Mesenchymal stem cell (in vitro differentiated cells and primary cell): ENCODE results near the gene MRPS24.

Experiments
- DNase-seq: peaks from one replicate; pipeline ENCODE4 v3.0.0-alpha.2; 2013
- H2AFZ ChIP-seq: one replicate; pipeline ENCODE4 v1.6.1; 2013; ENCODE audit warnings: low read depth, mild to moderate bottlenecking, control low read depth, inconsistent platforms, low read length, moderate library complexity
- H2AK5ac ChIP-seq: 2 replicates; pipeline ENCODE4 v1.6.1; 2013; ENCODE audit warnings: low read length, moderate library complexity, mild to moderate bottlenecking, inconsistent platforms; ENCODE audit not compliant: severe bottlenecking
- H2BK120ac ChIP-seq: one replicate; pipeline ENCODE4 v1.6.1; 2013; ENCODE audit warnings: low read depth, mild to moderate bottlenecking, inconsistent platforms, low read length, moderate library complexity
- H2BK12ac ChIP-seq, 2 experiments: one replicate each; pipeline ENCODE4 v1.6.1; 2013; ENCODE audit warnings: inconsistent platforms in 2 of 2, low read length in 2 of 2, mild to moderate bottlenecking in 2 of 2, moderate library complexity in 2 of 2, control low read depth in 1 of 2
- H2BK15ac ChIP-seq: one replicate; pipeline ENCODE4 v1.6.1; 2013; ENCODE audit warnings: mild to moderate bottlenecking, low read depth, inconsistent platforms; ENCODE audit not compliant: poor library complexity, severe bottlenecking
- H2BK5ac ChIP-seq: 2 replicates; pipeline ENCODE4 v1.6.1; 2013; ENCODE audit warnings: low read depth, mild to moderate bottlenecking, low read length, control low read depth, inconsistent platforms; ENCODE audit not compliant: poor library complexity, severe bottlenecking
- H3K14ac ChIP-seq, 2 experiments: one replicate each; pipeline ENCODE4 v1.6.1; 2013; ENCODE audit warnings: inconsistent platforms in 2 of 2, low read length in 2 of 2, control low read depth in 1 of 2, mild to moderate bottlenecking in 1 of 2, moderate library complexity in 1 of 2
- H3K18ac ChIP-seq, 2 experiments: one replicate each; pipeline ENCODE4 v1.6.1; 2013; ENCODE audit warnings: inconsistent platforms in 2 of 2, low read length in 2 of 2, control low read depth in 1 of 2, low read depth in 1 of 2, mild to moderate bottlenecking in 1 of 2
- H3K23ac ChIP-seq, 2 experiments: one replicate each; pipeline ENCODE4 v1.6.1; 2013; ENCODE audit warnings: inconsistent platforms in 2 of 2, low read length in 2 of 2, mild to moderate bottlenecking in 2 of 2, moderate library complexity in 2 of 2, control low read depth in 1 of 2
- H3K27ac ChIP-seq: 2 replicates; pipeline ENCODE4 v1.5.1; 2013; ENCODE audit warnings: mild to moderate bottlenecking, moderate library complexity, low read length, control low read depth, inconsistent platforms; ENCODE audit not compliant: poor library complexity, severe bottlenecking
- H3K27me3 ChIP-seq, 2 experiments: 2 replicates each; pipeline versions ENCODE4 v1.6.1 to v1.7.0; 2013; ENCODE audit warnings: low read length in 2 of 2, mild to moderate bottlenecking in 2 of 2, moderate library complexity in 2 of 2, control low read depth in 1 of 2, inconsistent platforms in 1 of 2; ENCODE audit not compliant: control insufficient read depth in 1 of 2, insufficient read depth in 1 of 2
- H3K36me3 ChIP-seq, 2 experiments: 2 replicates each; pipeline versions ENCODE4 v1.6.1 to v1.7.0; 2013; ENCODE audit warnings: low read length in 2 of 2, control low read depth in 1 of 2, inconsistent platforms in 1 of 2, low read depth in 1 of 2, mild to moderate bottlenecking in 1 of 2; ENCODE audit not compliant: insufficient read depth in 2 of 2, control insufficient read depth in 1 of 2
- H3K4ac ChIP-seq, 2 experiments: one replicate each; pipeline ENCODE4 v1.6.1; 2013; ENCODE audit warnings: inconsistent platforms in 2 of 2, low read length in 2 of 2, mild to moderate bottlenecking in 2 of 2, moderate library complexity in 2 of 2, control low read depth in 1 of 2, low read depth in 1 of 2
- H3K4me1 ChIP-seq: 2 replicates; pipeline ENCODE4 v1.6.1; 2013; ENCODE audit warnings: low read depth, low read length, control low read depth; ENCODE audit not compliant: control insufficient read depth, insufficient read depth
- H3K4me2 ChIP-seq: 2 replicates; pipeline ENCODE4 v1.6.1; 2013; ENCODE audit warnings: low read length, mild to moderate bottlenecking, inconsistent platforms; ENCODE audit not compliant: poor library complexity, severe bottlenecking
- H3K4me3 ChIP-seq, 2 experiments: 2 replicates each; pipeline versions ENCODE4 v1.5.1 to v1.7.0; 2013; ENCODE audit warnings: low read length in 2 of 2, mild to moderate bottlenecking in 2 of 2, control low read depth in 1 of 2, low read depth in 1 of 2; ENCODE audit not compliant: insufficient read depth in 1 of 2
- H3K79me1 ChIP-seq: replicated peaks from 2 replicates; pipeline ENCODE4 v1.6.1; 2013; ENCODE audit warnings: mild to moderate bottlenecking, control low read depth, low read length, inconsistent platforms; ENCODE audit not compliant: poor library complexity, severe bottlenecking
- H3K9ac ChIP-seq: 2 replicates; pipeline ENCODE4 v1.7.0; 2013; ENCODE audit warnings: mild to moderate bottlenecking, low read length, moderate library complexity
- H3K9me3 ChIP-seq: 2 replicates; pipeline ENCODE4 v1.7.0; 2013; ENCODE audit warnings: mild to moderate bottlenecking, low read length; ENCODE audit not compliant: control insufficient read depth
- H4K8ac ChIP-seq: one replicate; pipeline ENCODE4 v1.6.1; 2013; ENCODE audit warnings: inconsistent platforms, mild to moderate bottlenecking, low read length, moderate library complexity
- H4K91ac ChIP-seq: one replicate; pipeline ENCODE4 v1.6.1; 2013; ENCODE audit warnings: mild to moderate bottlenecking, low read length, inconsistent platforms
- WGBS: methylation state at CpG from one replicate; pipeline ENCODE4 v1.1.7; 2013; ENCODE audit warnings: mixed read lengths; 5-methylcytosine and 5-hydroxymethylcytosine counted together

The MRPS24 gene

GRCh38 chr7:43865277-43865676 is 4.0 kb downstream of the MRPS24 start:
- WGBS, result 96% methylated on average over 3 of the region's 3 CpGs
- no peak overlapping the region for H4K91ac ChIP-seq

GRCh38 chr7:43864126-43864525 is 5.2 kb downstream of the MRPS24 start:
- H3K9me3 ChIP-seq, result no peaks in the 10 kb centered on the region
- H3K23ac ChIP-seq, result no peak overlapping the region
- H3K9ac ChIP-seq, result no peak overlapping the region
- no peak overlapping the region for H3K27ac ChIP-seq
- H3K27me3 ChIP-seq, result no peaks in the 10 kb centered on the region
- no peak overlapping the region for H2BK15ac ChIP-seq
- peaks cover 1% of the 10 kb centered on the region for H3K4me1 ChIP-seq
- no peak overlapping the region for H4K8ac ChIP-seq
- 75% methylated on average over 7 of the region's 8 CpGs for WGBS
- H3K4me3 ChIP-seq, result no peak overlapping the region
- no peak overlapping the region for H3K4ac ChIP-seq
- no peak overlapping the region for H3K18ac ChIP-seq
- peaks cover 14 to 27% of the 10 kb centered on the region in 2 experiments for H3K36me3 ChIP-seq
- DNase-seq, result no peak
- peaks cover 3% of the 10 kb centered on the region for H3K79me1 ChIP-seq
- H2BK12ac ChIP-seq, result no peak overlapping the region
- no peak overlapping the region for H2AK5ac ChIP-seq
- H3K4me2 ChIP-seq, result no peak overlapping the region
- no peak overlapping the region for H2BK120ac ChIP-seq
- no peak overlapping the region for H4K91ac ChIP-seq
- H2AFZ ChIP-seq, result no peak overlapping the region
- no peak overlapping the region for H2BK5ac ChIP-seq
- no peak overlapping the region for H3K14ac ChIP-seq

More at GRCh38 chr7:43865277-43865676, 4.0 kb downstream of the MRPS24 start:
- no peak overlapping the region for H3K4ac ChIP-seq
- H3K14ac ChIP-seq, result no peak overlapping the region
- H4K8ac ChIP-seq, result no peak overlapping the region
- DNase-seq, result no peak
- H2BK5ac ChIP-seq, result no peak overlapping the region
- H3K4me2 ChIP-seq, result no peak overlapping the region
- peaks cover 3% of the 10 kb centered on the region for H3K79me1 ChIP-seq
- no peak overlapping the region for H2AFZ ChIP-seq
- H3K9me3 ChIP-seq, result no peaks in the 10 kb centered on the region
- no peak overlapping the region for H2BK15ac ChIP-seq
- H3K4me3 ChIP-seq, result no peak overlapping the region
- no peak overlapping the region for H2BK12ac ChIP-seq
- H3K9ac ChIP-seq, result no peak overlapping the region
- no peak overlapping the region for H2AK5ac ChIP-seq
- peaks cover 14 to 27% of the 10 kb centered on the region in 2 experiments for H3K36me3 ChIP-seq
- H3K27me3 ChIP-seq, result no peaks in the 10 kb centered on the region
- peaks cover 1% of the 10 kb centered on the region for H3K4me1 ChIP-seq
- H3K18ac ChIP-seq, result no peak overlapping the region
- no peak overlapping the region for H3K27ac ChIP-seq
- no peak overlapping the region for H2BK120ac ChIP-seq
- no peak overlapping the region for H3K23ac ChIP-seq

- H3K18ac ChIP-seq, result no peak overlapping the region
- WGBS, result 100% methylated on average over 1 of the region's 1 CpG
- H3K4me2 ChIP-seq, result no peak overlapping the region
- H3K4ac ChIP-seq, result no peak overlapping the region
- no peak overlapping the region for H2BK12ac ChIP-seq
- no peak overlapping the region for H3K9ac ChIP-seq
- no peak overlapping the region for H2BK5ac ChIP-seq
- no peak for DNase-seq
- no peak overlapping the region for H2BK15ac ChIP-seq
- H3K27ac ChIP-seq, result no peak overlapping the region
- no peaks in the 10 kb centered on the region for H3K79me1 ChIP-seq
- no peak overlapping the region for H4K8ac ChIP-seq
- H4K91ac ChIP-seq, result no peak overlapping the region
- H2BK120ac ChIP-seq, result no peak overlapping the region
- H3K36me3 ChIP-seq, result no peaks in the 10 kb centered on the region
- H2AK5ac ChIP-seq, result no peak overlapping the region
- no peaks in the 10 kb centered on the region for H3K9me3 ChIP-seq
- H3K23ac ChIP-seq, result no peak overlapping the region
- no peak overlapping the region for H2AFZ ChIP-seq
- H3K4me1 ChIP-seq, result no peaks in the 10 kb centered on the region
- no peak overlapping the region for H3K4me3 ChIP-seq
- H3K27me3 ChIP-seq, result no peaks in the 10 kb centered on the region
- no peak overlapping the region for H3K14ac ChIP-seq
These were observed 12.3 kb downstream of the MRPS24 start for GRCh38 chr7:43856996-43857395.

GRCh38 chr7:43856316-43856715 is 13.0 kb downstream of the MRPS24 start:
- H3K79me1 ChIP-seq, result no peaks in the 10 kb centered on the region
- H3K36me3 ChIP-seq, result no peaks in the 10 kb centered on the region
- H4K8ac ChIP-seq, result no peak overlapping the region
- H3K4me2 ChIP-seq, result no peak overlapping the region
- H3K27me3 ChIP-seq, result no peaks in the 10 kb centered on the region
- no peak overlapping the region for H4K91ac ChIP-seq
- no peaks in the 10 kb centered on the region for H3K9me3 ChIP-seq
- H3K4ac ChIP-seq, result no peak overlapping the region
- no peak overlapping the region for H2AFZ ChIP-seq
- no peak overlapping the region for H3K9ac ChIP-seq
- H2BK120ac ChIP-seq, result no peak overlapping the region
- H2AK5ac ChIP-seq, result no peak overlapping the region
- H3K27ac ChIP-seq, result no peak overlapping the region
- WGBS, result 75% methylated on average over 4 of the region's 4 CpGs
- no peak overlapping the region for H2BK15ac ChIP-seq
- no peak overlapping the region for H3K4me3 ChIP-seq
- no peaks in the 10 kb centered on the region for H3K4me1 ChIP-seq
- no peak for DNase-seq
- no peak overlapping the region for H2BK12ac ChIP-seq
- H3K14ac ChIP-seq, result peak overlapping the region in 1 of 2 experiments; percentile 41
- H3K18ac ChIP-seq, result no peak overlapping the region
- no peak overlapping the region for H2BK5ac ChIP-seq
- H3K23ac ChIP-seq, result no peak overlapping the region
